Fibroblast of skin of abdomen (primary cell): ENCODE results near the gene FSTL4.
A peak's percentile ranks its signal among the peaks of the same experiment; 100 is the strongest.
"Not testable (repeated sequence)": the region's sequence is repeated elsewhere in the genome, so short reads cannot be mapped to it uniquely, and the experiment has no call there.

Experiments used
- DNase-seq: peaks from one replicate; pipeline ENCODE4 v3.0.0-alpha.2; 2013

The FSTL4 gene

DNA sequence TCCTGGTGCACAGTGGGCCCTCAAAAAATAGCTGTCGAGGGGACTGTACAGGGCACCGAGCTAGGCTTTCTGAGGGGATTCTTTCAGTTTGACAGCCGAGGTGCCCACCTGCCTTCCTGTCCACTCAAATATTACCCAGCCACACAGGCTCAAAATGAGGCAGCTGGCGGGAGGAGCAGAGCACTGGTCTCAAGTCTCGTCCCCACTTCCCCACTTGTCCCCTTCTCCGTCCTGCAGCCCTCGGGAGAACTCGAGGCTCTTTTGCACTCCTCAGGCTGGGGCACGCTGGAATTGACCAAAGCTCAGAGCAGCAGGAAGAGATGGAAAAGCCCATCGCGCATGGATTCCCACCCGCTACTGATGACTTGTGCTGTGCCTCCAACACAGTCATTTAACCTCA is 375.4 kb downstream of the FSTL4 start:
- DNase-seq = no peak

DNA sequence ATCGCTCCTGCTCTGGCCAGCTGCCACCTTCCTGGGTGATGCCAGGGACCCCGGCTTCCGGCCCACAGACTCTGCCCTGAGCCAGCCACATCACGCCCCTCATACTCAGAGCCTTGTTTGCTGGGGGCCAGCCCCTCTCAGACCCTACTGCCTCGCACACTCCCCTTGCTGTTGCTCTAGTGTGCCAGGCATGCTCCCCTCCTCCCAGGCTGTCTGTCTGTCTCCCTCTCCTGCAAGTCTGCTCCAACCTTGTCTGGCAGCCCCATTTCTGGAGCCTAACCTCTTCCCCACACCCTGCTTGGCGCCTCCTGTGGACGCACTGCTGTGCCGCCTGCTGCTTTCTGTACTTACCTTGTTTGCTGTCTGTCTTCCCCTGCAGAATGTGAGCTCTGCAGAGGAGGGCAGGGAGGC is 375.8 kb downstream of the FSTL4 start:
- no peak for DNase-seq

DNA sequence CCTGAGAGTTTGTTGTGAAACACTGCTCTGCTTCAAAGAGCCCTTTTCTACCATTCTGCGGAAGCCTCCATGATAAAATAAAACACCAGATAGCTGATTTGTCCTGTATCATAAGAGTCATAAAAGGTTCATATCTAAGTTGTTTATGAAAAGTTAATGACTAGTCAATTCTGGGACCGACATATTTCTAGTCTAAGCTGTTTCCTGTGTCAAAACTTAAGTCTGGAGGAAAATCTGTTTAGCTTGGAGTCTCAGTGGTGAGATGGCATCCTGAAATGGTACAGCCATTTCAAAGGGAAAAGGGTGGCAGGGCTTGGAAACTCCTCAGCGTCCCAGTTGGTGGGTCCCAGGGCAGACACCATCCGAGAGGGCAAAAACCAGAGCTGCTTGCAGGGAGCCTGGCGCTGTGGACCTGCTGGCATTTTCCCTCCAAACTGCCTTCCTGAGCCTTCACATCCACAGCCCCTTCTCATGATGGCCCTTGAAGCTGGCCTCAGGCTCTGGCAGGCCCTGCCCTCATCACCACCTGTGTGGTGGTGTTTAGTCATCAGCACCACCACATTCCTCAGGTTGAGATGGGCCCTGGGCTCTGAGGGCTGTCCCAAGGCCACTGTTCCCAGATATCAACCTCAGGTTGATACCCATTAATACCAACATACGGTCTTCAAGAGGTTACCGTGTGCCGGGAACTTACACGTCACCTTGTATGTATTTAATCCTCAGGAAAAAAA is 376.5 kb downstream of the FSTL4 start:
- DNase-seq = no peak

DNA sequence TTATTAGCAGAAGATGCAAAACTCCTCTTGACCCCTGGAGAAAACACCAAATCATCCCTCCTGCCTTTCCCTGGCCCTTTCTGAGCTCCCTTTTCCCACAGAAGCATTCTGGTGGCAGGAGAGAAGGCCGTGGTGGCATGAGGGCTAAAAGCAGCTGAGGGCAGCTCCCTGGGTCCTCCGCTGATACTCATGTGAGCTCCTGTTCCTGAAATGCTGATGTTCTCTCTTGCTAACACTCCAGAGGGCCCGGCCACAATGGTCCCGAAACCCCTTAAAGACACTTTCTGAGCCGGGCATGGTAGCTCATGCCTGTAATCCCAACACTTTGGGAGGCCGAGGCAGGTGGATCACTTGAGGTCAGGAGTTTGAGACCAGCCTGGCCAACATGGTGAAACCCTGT is 377.4 kb downstream of the FSTL4 start:
- DNase-seq = no peak

DNA sequence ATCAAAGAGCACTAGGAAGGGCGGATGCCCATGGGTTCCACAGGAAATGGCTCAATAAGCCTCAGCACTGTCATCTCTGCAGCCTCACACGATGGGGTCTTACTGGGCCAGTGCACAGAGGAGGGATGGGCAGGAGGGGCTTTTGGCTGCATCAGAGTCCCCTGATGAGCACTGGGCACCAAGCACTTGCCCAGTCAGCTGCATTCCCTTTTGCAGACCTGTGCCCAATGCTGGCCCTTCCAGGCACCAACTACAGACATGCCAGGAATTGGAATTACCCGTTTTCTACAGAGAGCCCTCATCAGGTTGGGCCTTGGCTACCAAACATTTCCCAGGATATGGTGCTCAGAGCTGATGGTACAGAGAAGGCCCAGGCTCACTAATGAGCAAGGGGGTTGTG is 378.1 kb downstream of the FSTL4 start:
- DNase-seq = no peak

DNA sequence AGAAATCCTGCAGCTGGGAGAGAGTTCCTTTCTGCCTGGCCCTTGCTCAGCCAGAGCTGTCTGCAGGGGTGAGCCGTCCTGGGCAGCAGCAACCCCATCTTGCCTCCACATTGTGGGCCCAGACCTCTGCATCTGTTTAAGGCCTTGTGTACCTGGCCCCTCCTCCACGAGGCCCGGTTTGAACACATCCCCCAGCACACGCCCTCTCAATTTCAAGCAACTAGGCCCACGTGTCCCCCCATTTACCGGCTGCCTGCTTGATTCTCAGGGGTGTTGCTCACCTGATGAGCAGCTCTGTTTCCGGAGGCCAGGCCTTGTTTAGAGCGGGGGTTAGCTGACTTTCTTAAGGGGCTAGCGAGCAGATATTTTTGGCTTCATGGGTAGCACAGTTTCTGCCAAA is 378.7 kb downstream of the FSTL4 start:
- DNase-seq = no peak

DNA sequence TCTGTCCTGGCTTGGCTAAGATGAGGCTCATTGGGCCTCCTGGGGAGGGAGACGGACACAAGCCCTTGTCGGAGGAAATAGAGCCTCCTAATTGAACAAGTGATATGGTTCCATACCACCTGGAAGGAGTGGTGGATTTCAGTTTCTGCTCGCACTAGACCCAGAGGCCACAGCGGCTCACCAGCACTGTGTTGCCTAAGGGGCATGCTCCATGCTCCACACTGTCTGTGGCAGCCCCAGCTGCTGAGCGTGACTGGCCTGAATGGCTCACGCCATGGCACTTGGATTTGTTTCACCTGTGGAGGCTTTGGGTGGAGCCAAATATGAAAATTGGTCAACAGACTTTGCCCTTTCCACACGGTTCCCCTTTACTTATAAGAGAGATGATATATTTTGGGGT is 379.4 kb downstream of the FSTL4 start:
- DNase-seq = no peak

DNA sequence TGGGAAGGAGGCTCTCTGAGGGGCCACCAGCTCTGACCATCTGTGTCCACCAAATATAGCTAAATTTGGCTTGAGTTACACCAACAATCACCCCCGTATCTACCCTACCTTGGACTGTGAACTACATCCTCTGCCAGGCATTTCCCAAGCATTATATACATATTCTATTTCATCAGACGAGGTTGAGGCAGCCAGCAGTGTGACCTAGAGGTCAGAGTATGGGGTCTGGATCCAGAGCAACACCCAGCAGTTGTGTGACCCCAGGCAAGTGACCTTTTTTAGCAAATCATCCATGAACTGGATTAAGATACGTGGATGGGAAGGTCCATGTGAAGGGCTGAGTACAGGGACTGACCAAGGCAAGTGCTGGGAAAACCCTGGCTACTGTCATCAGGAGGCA is 379.9 kb downstream of the FSTL4 start:
- no peak for DNase-seq

DNA sequence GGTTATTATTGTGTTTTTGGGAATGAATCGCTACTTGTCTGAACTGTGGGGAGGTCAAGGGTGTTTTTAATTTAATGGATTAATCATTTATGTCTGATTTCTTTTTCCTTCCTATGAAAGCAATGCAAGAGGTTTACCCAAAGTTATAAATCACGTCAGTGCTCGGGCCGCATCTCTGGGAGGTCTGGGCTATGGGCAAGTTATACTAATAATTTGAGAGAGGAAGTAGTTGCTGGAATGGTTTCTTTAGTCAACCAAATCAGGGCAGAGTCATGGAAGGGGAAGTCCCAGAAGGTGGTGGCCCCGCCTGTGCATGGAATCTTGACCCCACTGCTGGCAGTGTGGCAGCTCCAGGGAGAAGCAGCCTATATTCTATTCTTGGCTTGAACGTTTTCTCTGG is 380.3 kb downstream of the FSTL4 start:
- peak; percentile 76 for DNase-seq

DNA sequence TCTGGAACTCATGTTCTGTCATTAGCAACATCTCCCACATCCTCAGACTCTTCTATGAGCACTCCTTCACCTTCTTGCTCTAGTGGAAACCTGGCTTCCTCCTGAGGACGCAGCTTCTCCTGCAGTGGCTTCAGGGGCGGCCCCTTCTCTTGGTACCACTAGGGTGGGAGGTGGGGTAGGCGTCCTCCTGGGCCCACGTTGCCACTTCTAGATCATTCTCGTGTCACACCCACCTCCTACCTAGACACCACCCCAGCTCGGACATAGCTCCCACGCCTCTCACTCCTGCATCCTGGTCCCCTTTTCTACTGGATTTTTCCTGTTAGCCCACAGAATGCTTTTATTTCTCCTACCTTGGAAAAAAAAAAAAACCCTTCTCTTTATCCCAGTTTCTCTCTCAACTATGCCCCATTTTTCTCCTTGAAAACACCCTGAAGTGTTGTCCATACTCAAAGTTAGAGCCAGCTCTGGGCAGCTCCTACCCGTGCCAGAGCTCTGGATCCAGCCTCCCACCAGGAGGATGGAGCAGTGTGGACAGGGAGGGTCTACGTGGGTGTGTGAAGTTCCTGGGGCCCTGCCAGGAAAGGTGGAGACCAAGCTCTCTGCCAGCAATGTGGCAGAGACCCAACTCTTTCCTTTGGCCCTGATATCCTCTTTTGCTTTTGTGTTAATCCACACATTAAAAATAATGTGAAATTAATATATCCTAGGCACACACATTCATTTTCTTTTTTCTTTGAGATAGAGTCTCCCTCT is 381.3 kb downstream of the FSTL4 start:
- no peak for DNase-seq

DNA sequence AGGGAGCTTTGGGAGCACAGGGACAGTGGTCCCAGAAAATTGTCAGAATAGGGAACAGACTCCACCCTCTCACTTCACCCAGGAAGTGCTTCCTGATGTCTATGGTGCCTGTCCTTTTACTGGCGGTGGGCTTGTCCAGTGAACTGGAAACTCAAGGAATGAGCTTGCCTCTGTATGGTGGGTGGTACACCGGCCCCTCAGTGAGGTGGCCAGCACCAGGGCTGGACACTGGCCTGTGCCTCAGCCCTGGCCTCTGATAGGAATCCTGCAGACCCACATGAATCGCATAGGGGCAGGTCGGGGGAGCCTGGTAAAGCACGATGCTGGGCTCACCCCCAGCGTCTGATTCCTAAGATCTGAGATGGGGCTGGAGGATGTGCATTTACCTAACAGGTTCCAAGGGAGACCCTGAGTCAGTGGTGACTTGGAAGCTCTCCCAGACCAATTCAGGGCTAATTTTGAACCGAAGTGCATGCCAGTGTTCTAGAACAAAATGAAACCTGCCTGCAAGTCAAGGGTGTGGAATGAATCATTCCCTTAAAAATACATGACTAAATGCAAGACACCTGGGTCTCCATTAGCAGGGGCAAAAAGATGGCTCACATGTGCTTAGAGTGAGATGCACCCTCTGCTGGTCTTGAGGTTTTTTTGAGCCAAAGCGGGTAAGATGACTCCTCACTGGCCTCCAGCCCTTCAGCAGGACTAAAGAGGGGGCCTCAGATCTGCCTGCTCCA is 382.2 kb downstream of the FSTL4 start:
- DNase-seq = peak; percentile 17

DNA sequence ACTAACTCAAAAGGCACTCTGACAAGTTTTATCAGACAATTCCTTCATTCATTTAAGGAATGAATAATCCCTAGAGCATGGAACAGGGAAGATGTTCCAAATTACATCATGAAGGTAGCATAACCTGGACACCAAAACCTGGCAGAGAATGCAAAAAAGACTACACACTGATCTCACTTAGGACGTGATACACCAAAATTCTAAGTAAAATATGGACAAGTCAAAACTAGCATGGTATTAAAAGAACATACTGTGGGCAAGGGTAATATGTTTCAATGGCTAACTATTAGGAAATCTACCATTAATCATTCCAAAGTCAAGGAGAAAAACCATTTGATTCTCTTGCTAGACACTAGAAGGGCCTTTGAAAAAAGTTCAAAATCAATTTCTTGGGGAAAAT is 384.0 kb downstream of the FSTL4 start:
- DNase-seq = no peak

DNA sequence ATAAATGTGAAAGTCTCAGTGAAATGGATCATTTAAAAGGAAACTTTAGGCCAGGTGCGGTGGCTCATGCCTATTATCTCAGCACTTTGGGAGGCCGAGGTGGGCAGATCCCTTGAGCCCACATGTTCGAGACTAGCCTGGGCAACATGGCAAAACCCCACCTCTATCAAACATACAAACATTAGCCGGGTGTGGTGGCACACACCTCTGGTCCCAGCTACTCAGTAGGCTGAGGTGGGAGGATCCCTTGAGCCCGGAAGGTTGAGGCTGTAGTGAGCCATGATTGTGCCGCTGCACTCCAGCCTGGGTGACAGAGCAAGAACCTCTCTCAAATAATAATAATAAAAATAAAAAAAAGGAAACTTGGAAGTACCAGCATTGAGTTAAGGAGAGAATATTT is 384.4 kb downstream of the FSTL4 start:
- no peak for DNase-seq

DNA sequence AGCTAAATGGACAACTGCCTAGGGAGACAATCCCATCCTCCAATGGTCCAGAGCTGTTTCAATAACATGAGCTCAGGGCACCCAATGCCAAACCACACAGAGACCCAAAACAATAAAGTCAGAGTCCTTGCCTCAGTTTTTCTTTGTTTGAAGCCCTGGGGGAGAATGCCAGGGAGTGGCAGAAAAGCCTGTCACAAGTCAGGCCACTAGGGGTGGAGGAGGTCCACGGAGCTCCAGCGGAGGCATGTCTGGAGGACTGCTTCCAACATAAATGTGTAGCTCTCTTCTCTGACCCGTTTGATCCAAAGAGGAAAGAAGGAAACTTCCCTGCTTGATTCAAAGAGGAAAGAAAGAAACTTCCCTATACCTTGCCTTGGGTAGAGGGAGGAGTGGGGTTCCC is 385.3 kb downstream of the FSTL4 start:
- no peak for DNase-seq

DNA sequence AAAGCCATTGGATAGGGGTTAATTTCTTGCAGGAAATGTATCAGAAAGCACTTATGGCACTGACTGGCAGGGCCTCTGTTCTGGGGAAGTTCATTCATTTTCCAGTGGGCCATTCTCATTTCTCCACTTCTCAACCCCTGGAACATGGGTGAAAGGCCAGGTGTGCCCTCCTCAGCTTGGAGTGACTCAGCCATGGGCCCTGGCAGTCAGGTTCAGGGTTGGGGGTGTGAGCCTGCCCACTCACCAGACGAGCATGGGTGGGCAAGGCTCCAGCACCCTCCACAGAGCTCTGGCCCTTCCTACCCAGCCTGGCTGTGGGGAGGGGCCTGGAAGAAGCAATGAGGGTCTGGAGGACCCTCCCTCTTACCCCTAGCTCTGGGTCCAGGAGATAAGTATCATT is 386.2 kb downstream of the FSTL4 start:
- no peak for DNase-seq

DNA sequence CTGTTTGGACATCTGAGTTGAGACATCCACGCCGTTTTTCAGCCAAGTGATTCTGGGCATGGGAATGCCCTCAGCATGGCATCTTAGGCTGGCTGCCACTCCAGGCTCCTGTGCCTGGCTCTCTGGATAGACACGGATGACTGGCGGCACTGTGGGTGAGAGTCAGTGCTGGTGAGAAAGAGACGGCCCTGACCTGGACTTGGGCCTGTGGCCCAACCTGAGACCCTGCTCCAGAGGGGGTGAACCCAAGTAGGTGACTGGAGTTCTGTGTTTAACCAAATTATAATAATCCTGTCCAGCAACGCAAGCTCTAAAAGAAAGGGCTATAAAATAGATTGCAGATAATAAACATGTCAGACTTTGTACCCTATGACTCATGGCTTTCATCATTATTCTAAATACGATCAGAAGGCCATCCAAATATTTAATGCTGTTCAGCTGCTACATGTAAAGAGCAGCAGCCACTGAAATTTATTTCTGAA is 386.6 kb downstream of the FSTL4 start:
- DNase-seq = peak; percentile 43

DNA sequence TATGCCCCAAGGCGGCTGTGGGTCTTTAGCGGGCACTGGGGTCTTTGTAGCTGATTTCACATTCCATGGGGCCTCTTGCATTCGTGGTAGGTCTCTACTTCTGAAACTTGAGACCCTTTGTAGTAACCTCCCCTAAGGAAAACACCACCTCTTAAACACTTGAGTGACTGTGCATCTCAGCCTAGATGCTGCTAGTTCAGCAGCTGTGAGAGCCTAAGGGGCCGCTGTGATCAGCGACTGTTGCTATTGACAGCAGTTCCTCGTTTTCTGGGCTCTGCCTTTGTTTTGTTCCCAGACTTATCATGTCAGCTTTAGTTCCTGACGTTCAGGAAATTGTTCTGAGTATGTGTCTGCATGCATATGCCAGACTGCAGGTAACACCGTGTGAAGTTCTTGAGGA is 389.4 kb downstream of the FSTL4 start:
- DNase-seq = no peak

DNA sequence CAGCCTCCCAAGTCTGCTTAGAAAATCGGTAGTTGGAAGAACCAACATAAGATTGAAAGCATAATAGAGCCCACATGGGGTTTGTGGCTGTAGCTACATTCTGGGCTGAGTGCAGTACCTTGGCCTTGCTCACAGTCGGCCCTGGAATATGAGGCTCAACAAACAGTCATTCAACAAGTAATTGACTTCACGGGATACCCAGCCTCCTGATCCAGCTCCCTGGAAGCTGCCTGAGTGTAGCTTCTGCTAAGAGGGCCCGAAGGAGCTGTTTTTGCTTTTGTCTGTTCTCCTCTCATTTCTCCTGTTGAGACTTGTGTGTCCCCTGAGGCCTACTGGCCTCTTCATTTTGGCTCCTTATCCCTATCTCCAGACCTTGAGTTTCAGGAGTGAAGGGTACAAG is 389.8 kb downstream of the FSTL4 start:
- no peak for DNase-seq

DNA sequence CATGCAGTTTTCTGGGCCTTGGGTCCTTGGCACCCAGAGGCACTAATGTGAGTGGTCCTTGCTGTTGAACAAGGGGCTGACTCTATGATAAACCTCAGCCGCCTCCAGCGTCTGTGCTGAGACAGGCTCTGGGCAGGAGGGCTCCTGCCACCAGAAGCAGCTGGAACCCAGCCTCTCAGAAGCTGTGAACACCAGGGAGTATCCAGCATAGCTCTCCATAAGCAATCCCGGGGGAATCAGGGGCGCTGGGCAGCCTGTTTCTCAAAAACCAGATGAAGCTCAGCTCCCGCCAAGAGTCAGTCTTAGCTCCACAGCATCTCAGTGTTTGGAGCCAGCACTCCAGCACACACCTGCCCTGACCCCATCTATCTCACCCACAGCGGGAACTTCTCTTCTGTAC is 390.3 kb downstream of the FSTL4 start:
- DNase-seq = no peak

DNA sequence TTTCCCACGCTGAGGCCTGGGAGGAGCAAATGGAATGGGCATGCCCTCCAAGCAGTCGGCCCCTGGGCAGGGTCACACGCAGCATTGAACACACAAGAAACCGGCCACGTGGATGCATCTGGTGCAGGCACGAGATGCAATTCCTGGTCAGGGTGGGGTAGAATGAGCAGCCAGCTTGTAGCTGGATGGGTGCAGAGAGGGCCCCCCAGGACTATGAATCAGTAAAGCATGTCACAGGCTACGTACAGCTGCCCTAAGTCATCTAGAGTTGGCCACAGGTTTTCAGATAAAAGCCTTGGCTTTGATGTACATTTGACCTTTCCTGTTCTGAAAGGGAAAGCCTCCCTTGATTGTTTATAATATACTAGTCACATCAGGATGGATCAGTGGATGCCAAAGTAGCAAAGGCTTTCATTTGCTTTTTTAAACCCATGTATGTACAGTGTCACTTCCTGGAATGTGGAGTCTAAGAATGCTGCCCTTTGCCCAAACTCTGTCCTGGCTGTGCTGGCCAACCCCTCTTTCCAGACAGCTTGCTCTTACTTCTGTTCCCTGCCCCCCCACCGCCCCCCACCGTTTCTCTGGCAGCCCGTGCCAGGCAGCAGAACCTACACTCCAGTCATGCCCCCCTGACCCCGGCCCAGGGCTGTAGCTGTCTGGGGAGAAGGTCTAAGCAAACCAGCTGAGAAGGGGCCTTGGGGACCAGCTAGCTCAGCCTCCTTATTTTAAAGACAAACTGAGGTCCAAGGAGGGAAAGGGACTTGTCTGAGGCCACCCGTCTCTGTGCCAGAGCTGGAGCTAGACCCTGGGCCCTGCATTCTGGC is 391.3 kb downstream of the FSTL4 start:
- DNase-seq = no peak

DNA sequence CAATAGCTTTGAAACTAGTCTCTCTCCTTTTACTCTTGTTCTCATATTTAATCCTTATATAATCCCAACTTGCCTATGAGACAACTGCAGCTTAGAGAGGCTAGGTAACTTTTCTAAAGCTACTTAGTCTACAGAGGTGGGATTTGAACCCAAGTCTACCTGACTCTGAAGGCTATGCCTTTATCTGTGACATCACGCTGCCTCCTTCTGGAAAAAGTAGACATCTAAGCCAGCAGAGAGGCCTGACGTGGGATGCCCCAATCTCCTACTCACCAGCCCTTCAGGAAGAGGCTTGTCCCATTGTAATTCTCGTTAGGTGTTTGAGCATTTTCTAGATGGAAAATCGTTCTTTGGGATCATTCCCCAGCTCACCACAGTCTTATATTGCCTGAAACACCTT is 393.0 kb downstream of the FSTL4 start:
- DNase-seq = no peak

DNA sequence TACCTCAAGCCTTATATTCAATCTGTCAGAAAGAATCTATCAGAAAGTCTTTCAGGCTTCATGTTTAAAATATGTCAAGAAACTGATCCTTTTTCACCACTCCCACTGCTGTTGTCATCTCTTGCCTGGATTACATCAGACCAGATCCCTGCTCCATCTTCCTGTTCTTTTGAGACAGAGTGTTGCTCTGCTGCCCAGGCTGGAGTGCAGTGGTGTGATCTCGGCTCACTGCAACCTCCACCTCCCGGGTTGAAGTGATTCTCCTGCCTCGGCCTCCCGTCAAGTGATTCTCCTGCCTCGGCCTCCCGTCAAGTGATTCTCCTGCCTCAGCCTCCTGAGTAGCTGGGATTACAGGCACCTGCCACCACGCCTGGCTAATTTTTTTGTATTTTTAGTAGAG is 396.2 kb downstream of the FSTL4 start:
- DNase-seq = not testable (repeated sequence)
